ENCODE results near the gene ATXN1.

Gene ATXN1

GRCh38 chr6:16398587-16398986 lies 362.7 kb downstream of the ATXN1 start:
- ATAC-seq (ENCODE audit: low read depth), result no peak
- no peak for DNase-seq (ENCODE audit: low spot score)

DNA sequence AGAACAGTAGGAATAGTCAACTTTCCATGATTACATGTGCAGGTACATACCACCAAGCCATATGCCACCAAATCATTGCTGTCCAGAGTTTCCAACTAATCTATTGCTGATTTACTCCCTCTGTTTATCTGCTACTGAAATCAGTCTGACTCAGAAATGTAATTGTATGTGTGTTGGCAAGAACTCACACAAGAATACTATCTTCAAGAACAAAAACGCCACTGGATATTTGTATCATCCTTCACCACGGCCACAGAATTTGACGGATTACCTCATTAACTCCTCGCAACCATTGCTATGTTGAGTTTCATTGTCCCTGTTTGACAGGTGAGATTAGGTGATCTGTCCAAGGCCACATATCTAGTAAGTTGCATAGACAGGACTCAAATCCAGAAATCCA lies 363.6 kb downstream of the ATXN1 start:
- peaks cover 3% of the 10 kb centered on the region for H3K4me1 ChIP-seq (ENCODE audit: insufficient read depth, poor library complexity, severe bottlenecking)
- H3K9me3 ChIP-seq (ENCODE audit: severe bottlenecking), result no peaks in the 10 kb centered on the region
- TF ChIP-seq, protein P1, sequence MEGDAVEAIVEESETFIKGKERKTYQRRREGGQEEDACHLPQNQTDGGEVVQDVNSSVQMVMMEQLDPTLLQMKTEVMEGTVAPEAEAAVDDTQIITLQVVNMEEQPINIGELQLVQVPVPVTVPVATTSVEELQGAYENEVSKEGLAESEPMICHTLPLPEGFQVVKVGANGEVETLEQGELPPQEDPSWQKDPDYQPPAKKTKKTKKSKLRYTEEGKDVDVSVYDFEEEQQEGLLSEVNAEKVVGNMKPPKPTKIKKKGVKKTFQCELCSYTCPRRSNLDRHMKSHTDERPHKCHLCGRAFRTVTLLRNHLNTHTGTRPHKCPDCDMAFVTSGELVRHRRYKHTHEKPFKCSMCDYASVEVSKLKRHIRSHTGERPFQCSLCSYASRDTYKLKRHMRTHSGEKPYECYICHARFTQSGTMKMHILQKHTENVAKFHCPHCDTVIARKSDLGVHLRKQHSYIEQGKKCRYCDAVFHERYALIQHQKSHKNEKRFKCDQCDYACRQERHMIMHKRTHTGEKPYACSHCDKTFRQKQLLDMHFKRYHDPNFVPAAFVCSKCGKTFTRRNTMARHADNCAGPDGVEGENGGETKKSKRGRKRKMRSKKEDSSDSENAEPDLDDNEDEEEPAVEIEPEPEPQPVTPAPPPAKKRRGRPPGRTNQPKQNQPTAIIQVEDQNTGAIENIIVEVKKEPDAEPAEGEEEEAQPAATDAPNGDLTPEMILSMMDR (IDR thresholded peaks at IDR 0.05; ENCODE audit: poor library complexity, severe bottlenecking), result no peak
- no peak overlapping the region for H3K27ac ChIP-seq (ENCODE audit: poor library complexity, severe bottlenecking)
- H3K27me3 ChIP-seq (ENCODE audit: insufficient read depth, poor library complexity, severe bottlenecking), result no peaks in the 10 kb centered on the region
- no peaks in the 10 kb centered on the region for H3K36me3 ChIP-seq (ENCODE audit: low read depth)
- no peak overlapping the region for H3K4me3 ChIP-seq (ENCODE audit: severe bottlenecking)
- no peak for ATAC-seq (ENCODE audit: low read depth)
- DNase-seq (ENCODE audit: low spot score), result no peak

More at GRCh38 chr6:16398587-16398986, 362.7 kb downstream of the ATXN1 start:
- H3K9me3 ChIP-seq (ENCODE audit: severe bottlenecking), result no peaks in the 10 kb centered on the region
- no peak overlapping the region for H3K4me3 ChIP-seq (ENCODE audit: severe bottlenecking)
- no peaks in the 10 kb centered on the region for H3K36me3 ChIP-seq (ENCODE audit: low read depth)
- H3K27me3 ChIP-seq (ENCODE audit: insufficient read depth, poor library complexity, severe bottlenecking), result no peaks in the 10 kb centered on the region
- H3K4me1 ChIP-seq (ENCODE audit: insufficient read depth, poor library complexity, severe bottlenecking), result no peaks in the 10 kb centered on the region
- no peak overlapping the region for H3K27ac ChIP-seq (ENCODE audit: poor library complexity, severe bottlenecking)
- TF ChIP-seq, protein P1 (IDR thresholded peaks at IDR 0.05; ENCODE audit: poor library complexity, severe bottlenecking), result no peak

DNA sequence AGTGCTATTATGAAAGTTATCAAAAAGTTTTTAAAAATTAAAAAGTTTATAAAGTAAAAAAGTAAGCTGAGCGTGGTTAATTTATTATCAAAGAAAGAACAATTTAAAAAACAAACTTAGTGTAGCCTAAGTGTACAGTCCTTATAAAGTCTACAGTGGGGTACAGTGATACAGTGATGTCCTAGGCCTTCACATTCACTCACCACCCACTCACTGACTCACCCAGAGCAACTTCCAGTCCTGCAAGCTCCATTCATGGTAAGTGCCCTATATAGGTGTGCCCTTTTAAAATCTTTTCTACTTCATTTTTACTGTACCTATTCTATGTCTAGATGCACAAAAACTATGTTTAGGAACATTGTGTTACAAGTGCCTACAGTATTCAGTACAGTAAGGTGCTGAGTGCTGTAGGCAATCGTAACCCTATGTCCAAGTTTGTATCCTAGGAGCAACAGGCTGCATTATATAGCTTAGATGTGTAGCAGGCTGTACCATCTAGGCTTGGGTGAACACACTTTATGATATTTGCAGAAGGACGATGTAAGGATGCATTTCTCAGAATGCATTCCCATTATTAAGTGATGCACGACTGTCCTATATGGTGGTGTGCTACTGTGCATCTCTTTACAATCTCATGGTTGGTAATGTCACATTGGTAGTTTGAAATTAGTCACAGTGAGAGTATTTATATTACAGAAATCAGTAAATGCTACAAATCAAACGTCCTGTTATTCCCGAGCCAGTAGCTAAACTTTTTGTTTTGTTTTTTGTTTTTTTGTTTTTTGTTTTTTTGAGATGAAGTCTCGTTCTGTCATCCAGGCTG lies 364.6 kb downstream of the ATXN1 start:
- TF ChIP-seq, protein P1 (IDR thresholded peaks at IDR 0.05; ENCODE audit: poor library complexity, severe bottlenecking), result no peak
- no peaks in the 10 kb centered on the region for H3K27me3 ChIP-seq (ENCODE audit: insufficient read depth, poor library complexity, severe bottlenecking)
- no peak for DNase-seq (ENCODE audit: low spot score)
- H3K4me3 ChIP-seq (ENCODE audit: severe bottlenecking), result no peak overlapping the region
- no peaks in the 10 kb centered on the region for H3K36me3 ChIP-seq (ENCODE audit: low read depth)
- peak; percentile 35; the same call in 1 of the 3 replicates for ATAC-seq (ENCODE audit: low read depth)
- H3K4me1 ChIP-seq (ENCODE audit: insufficient read depth, poor library complexity, severe bottlenecking), result peaks cover 3% of the 10 kb centered on the region
- H3K9me3 ChIP-seq (ENCODE audit: severe bottlenecking), result no peaks in the 10 kb centered on the region
- H3K27ac ChIP-seq (ENCODE audit: poor library complexity, severe bottlenecking), result no peak overlapping the region

- H3K4me1 ChIP-seq (ENCODE audit: insufficient read depth, poor library complexity, severe bottlenecking), result peaks cover 3% of the 10 kb centered on the region
- DNase-seq (ENCODE audit: low spot score) (no peak), ATAC-seq (ENCODE audit: low read depth) (no peak)
- TF ChIP-seq, protein P1 (IDR thresholded peaks at IDR 0.05; ENCODE audit: poor library complexity, severe bottlenecking), result no peak
- no peaks in the 10 kb centered on the region for H3K36me3 ChIP-seq (ENCODE audit: low read depth)
- H3K27me3 ChIP-seq (ENCODE audit: insufficient read depth, poor library complexity, severe bottlenecking), result no peaks in the 10 kb centered on the region
- H3K9me3 ChIP-seq (ENCODE audit: severe bottlenecking), result no peaks in the 10 kb centered on the region
- H3K27ac ChIP-seq (ENCODE audit: poor library complexity, severe bottlenecking), result no peak overlapping the region
- no peak overlapping the region for H3K4me3 ChIP-seq (ENCODE audit: severe bottlenecking)
These were observed 366.6 kb downstream of the ATXN1 start for GRCh38 chr6:16394632-16395031.

GRCh38 chr6:16393326-16393725 lies 367.9 kb downstream of the ATXN1 start:
- ATAC-seq (ENCODE audit: low read depth) (no peak), DNase-seq (ENCODE audit: low spot score) (no peak)
- H3K27ac ChIP-seq (ENCODE audit: poor library complexity, severe bottlenecking), result no peak overlapping the region
- H3K36me3 ChIP-seq (ENCODE audit: low read depth), result no peaks in the 10 kb centered on the region
- no peak overlapping the region for H3K4me3 ChIP-seq (ENCODE audit: severe bottlenecking)
- peaks cover 3% of the 10 kb centered on the region for H3K4me1 ChIP-seq (ENCODE audit: insufficient read depth, poor library complexity, severe bottlenecking)
- no peaks in the 10 kb centered on the region for H3K27me3 ChIP-seq (ENCODE audit: insufficient read depth, poor library complexity, severe bottlenecking)
- no peaks in the 10 kb centered on the region for H3K9me3 ChIP-seq (ENCODE audit: severe bottlenecking)
- TF ChIP-seq, protein P1 (IDR thresholded peaks at IDR 0.05; ENCODE audit: poor library complexity, severe bottlenecking), result no peak

All from RWPE2 (cell line).